Mesenchymal stem cell (in vitro differentiated cells and primary cell): ENCODE results near the gene ACVRL1.

ENCODE experiments used
- DNase-seq: peaks from one replicate; pipeline ENCODE4 v3.0.0-alpha.2; 2013
- H2AFZ ChIP-seq: one replicate; pipeline ENCODE4 v1.6.1; 2013; ENCODE audit warnings: low read depth, mild to moderate bottlenecking, control low read depth, inconsistent platforms, low read length, moderate library complexity
- H2AK5ac ChIP-seq: 2 replicates; pipeline ENCODE4 v1.6.1; 2013; ENCODE audit warnings: low read length, moderate library complexity, mild to moderate bottlenecking, inconsistent platforms; ENCODE audit not compliant: severe bottlenecking
- H2BK120ac ChIP-seq: one replicate; pipeline ENCODE4 v1.6.1; 2013; ENCODE audit warnings: low read depth, mild to moderate bottlenecking, inconsistent platforms, low read length, moderate library complexity
- H2BK12ac ChIP-seq, 2 experiments: one replicate each; pipeline ENCODE4 v1.6.1; 2013; ENCODE audit warnings: inconsistent platforms in 2 of 2, low read length in 2 of 2, mild to moderate bottlenecking in 2 of 2, moderate library complexity in 2 of 2, control low read depth in 1 of 2
- H2BK15ac ChIP-seq: one replicate; pipeline ENCODE4 v1.6.1; 2013; ENCODE audit warnings: mild to moderate bottlenecking, low read depth, inconsistent platforms; ENCODE audit not compliant: poor library complexity, severe bottlenecking
- H2BK5ac ChIP-seq: 2 replicates; pipeline ENCODE4 v1.6.1; 2013; ENCODE audit warnings: low read depth, mild to moderate bottlenecking, low read length, control low read depth, inconsistent platforms; ENCODE audit not compliant: poor library complexity, severe bottlenecking
- H3K14ac ChIP-seq, 2 experiments: one replicate each; pipeline ENCODE4 v1.6.1; 2013; ENCODE audit warnings: inconsistent platforms in 2 of 2, low read length in 2 of 2, control low read depth in 1 of 2, mild to moderate bottlenecking in 1 of 2, moderate library complexity in 1 of 2
- H3K18ac ChIP-seq, 2 experiments: one replicate each; pipeline ENCODE4 v1.6.1; 2013; ENCODE audit warnings: inconsistent platforms in 2 of 2, low read length in 2 of 2, control low read depth in 1 of 2, low read depth in 1 of 2, mild to moderate bottlenecking in 1 of 2
- H3K23ac ChIP-seq, 2 experiments: one replicate each; pipeline ENCODE4 v1.6.1; 2013; ENCODE audit warnings: inconsistent platforms in 2 of 2, low read length in 2 of 2, mild to moderate bottlenecking in 2 of 2, moderate library complexity in 2 of 2, control low read depth in 1 of 2
- H3K27ac ChIP-seq: 2 replicates; pipeline ENCODE4 v1.5.1; 2013; ENCODE audit warnings: mild to moderate bottlenecking, moderate library complexity, low read length, control low read depth, inconsistent platforms; ENCODE audit not compliant: poor library complexity, severe bottlenecking
- H3K27me3 ChIP-seq, 2 experiments: 2 replicates each; pipeline versions ENCODE4 v1.6.1 to v1.7.0; 2013; ENCODE audit warnings: low read length in 2 of 2, mild to moderate bottlenecking in 2 of 2, moderate library complexity in 2 of 2, control low read depth in 1 of 2, inconsistent platforms in 1 of 2; ENCODE audit not compliant: control insufficient read depth in 1 of 2, insufficient read depth in 1 of 2
- H3K36me3 ChIP-seq, 2 experiments: 2 replicates each; pipeline versions ENCODE4 v1.6.1 to v1.7.0; 2013; ENCODE audit warnings: low read length in 2 of 2, control low read depth in 1 of 2, inconsistent platforms in 1 of 2, low read depth in 1 of 2, mild to moderate bottlenecking in 1 of 2; ENCODE audit not compliant: insufficient read depth in 2 of 2, control insufficient read depth in 1 of 2
- H3K4ac ChIP-seq, 2 experiments: one replicate each; pipeline ENCODE4 v1.6.1; 2013; ENCODE audit warnings: inconsistent platforms in 2 of 2, low read length in 2 of 2, mild to moderate bottlenecking in 2 of 2, moderate library complexity in 2 of 2, control low read depth in 1 of 2, low read depth in 1 of 2
- H3K4me1 ChIP-seq: 2 replicates; pipeline ENCODE4 v1.6.1; 2013; ENCODE audit warnings: low read depth, low read length, control low read depth; ENCODE audit not compliant: control insufficient read depth, insufficient read depth
- H3K4me2 ChIP-seq: 2 replicates; pipeline ENCODE4 v1.6.1; 2013; ENCODE audit warnings: low read length, mild to moderate bottlenecking, inconsistent platforms; ENCODE audit not compliant: poor library complexity, severe bottlenecking
- H3K4me3 ChIP-seq, 2 experiments: 2 replicates each; pipeline versions ENCODE4 v1.5.1 to v1.7.0; 2013; ENCODE audit warnings: low read length in 2 of 2, mild to moderate bottlenecking in 2 of 2, control low read depth in 1 of 2, low read depth in 1 of 2; ENCODE audit not compliant: insufficient read depth in 1 of 2
- H3K79me1 ChIP-seq: replicated peaks from 2 replicates; pipeline ENCODE4 v1.6.1; 2013; ENCODE audit warnings: mild to moderate bottlenecking, control low read depth, low read length, inconsistent platforms; ENCODE audit not compliant: poor library complexity, severe bottlenecking
- H3K9ac ChIP-seq: 2 replicates; pipeline ENCODE4 v1.7.0; 2013; ENCODE audit warnings: mild to moderate bottlenecking, low read length, moderate library complexity
- H3K9me3 ChIP-seq: 2 replicates; pipeline ENCODE4 v1.7.0; 2013; ENCODE audit warnings: mild to moderate bottlenecking, low read length; ENCODE audit not compliant: control insufficient read depth
- H4K8ac ChIP-seq: one replicate; pipeline ENCODE4 v1.6.1; 2013; ENCODE audit warnings: inconsistent platforms, mild to moderate bottlenecking, low read length, moderate library complexity
- H4K91ac ChIP-seq: one replicate; pipeline ENCODE4 v1.6.1; 2013; ENCODE audit warnings: mild to moderate bottlenecking, low read length, inconsistent platforms
- WGBS: methylation state at CpG from one replicate; pipeline ENCODE4 v1.1.7; 2013; ENCODE audit warnings: mixed read lengths; 5-methylcytosine and 5-hydroxymethylcytosine counted together

The ACVRL1 gene

DNA sequence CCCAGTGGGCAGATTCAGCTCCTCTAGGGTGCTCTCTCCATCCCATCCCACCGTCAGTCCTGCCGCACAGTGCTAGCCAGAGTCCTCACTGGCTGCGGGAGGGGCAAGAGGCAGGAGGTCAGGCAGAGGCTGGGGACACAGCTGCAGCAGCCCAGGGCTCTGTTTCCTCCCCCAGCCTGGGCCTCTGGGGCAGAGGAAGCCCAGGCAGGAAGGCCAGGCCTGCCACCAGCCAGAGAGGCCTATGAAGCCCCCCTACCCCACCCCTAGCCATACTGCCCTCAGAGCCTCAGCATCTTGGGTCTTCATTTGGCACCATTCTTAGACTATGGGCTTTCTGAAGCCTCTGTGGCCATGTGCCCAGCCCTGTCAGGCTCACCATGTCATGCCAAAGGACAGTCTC is 3.4 kb downstream of the ACVRL1 start:
- Histone ChIP-seq H3K14ac (peak overlapping the region in 1 of 2 experiments; percentile 88), H3K4me2 (no peak overlapping the region), H3K27me3 (peaks cover 0 to 4% of the 10 kb centered on the region in 2 experiments), H4K8ac (peak overlapping the region; percentile 79), H3K36me3 (peaks cover 0 to 36% of the 10 kb centered on the region in 2 experiments), H2AFZ (no peak overlapping the region), H3K27ac (no peak overlapping the region), H3K4me3 (peak overlapping the region in 1 of 2 experiments; percentile 95), H4K91ac (peak overlapping the region; percentile 91), H3K9me3 (no peaks in the 10 kb centered on the region), H2BK120ac (peak overlapping the region; percentile 58), H2BK15ac (peak overlapping the region; percentile 91), H2BK12ac (peak overlapping the region; percentile 53 to 86), H3K23ac (no peak overlapping the region), H2AK5ac (no peak overlapping the region), H3K79me1 (no peaks in the 10 kb centered on the region), H3K18ac (peak overlapping the region; percentile 73 to 91), H2BK5ac (no peak overlapping the region), H3K4ac (peak overlapping the region; percentile 78 to 88), H3K4me1 (peaks cover 8% of the 10 kb centered on the region), H3K9ac (peak overlapping the region; percentile 95)
- 28% methylated on average over 3 of the region's 3 CpGs for WGBS
- no peak for DNase-seq

- peak overlapping the region in 1 of 2 experiments; percentile 88 for H3K14ac ChIP-seq
Measured at GRCh38 chr12:51911307-51911706, 4.0 kb downstream of the ACVRL1 start.

DNA sequence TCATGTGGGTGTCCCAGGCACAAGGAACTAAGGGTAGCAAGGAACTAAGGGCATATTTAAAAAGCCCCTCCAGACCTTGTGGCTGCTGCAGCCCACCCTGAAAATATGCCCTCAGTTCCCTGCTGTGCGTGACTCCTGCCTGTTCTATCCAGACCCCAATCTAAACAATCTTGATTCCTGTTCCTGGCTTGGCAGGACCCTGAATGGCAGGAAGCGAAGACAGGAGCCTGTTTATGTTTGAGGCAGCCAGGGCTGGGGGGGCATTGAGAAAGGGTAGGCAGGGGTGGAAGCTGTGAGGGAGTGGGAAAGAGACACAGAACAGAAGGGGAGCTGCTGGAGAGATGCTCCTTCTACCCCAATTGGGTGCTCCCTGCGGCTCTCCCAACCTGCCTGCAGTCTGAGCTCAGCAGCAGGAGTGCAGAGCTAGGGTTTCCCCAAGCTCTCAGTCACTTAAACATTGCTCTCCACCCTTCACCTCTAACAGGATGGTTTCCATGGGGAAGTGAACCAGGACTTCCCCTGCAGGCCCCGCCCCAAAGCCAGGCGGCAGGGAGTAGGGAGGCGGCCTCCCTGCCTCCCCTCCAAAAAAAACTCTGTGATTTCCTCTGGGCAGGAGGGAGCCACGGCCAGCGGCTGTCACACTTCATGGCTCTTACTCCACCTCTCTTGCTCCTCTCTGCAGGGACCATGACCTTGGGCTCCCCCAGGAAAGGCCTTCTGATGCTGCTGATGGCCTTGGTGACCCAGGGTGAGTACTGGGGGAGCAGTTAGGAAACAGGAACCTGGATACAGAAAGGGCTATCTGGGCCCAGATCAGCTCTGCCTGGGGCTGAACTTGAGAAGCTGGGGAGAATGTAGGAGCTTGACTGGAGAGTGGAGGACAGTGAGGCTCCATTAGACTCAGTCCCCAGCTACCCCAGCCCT is 4.7 kb downstream of the ACVRL1 start:
- peak overlapping the region; percentile 77 for H2BK120ac ChIP-seq
- no peak overlapping the region for H3K23ac ChIP-seq
- 17% methylated on average over 8 of the region's 8 CpGs for WGBS
- no peak overlapping the region for H3K4me2 ChIP-seq
- H2AFZ ChIP-seq, result peak overlapping the region; percentile 36
- no peaks in the 10 kb centered on the region for H3K79me1 ChIP-seq
- peak overlapping the region; percentile 85 to 93 for H3K4ac ChIP-seq
- DNase-seq, result peak; percentile 91
- no peak overlapping the region for H2AK5ac ChIP-seq
- peak overlapping the region; percentile 88 for H4K91ac ChIP-seq
- peak overlapping the region; percentile 86 for H4K8ac ChIP-seq
- peak overlapping the region; percentile 95 for H3K9ac ChIP-seq
- H2BK12ac ChIP-seq, result peak overlapping the region; percentile 20 to 87
- peaks cover 0 to 4% of the 10 kb centered on the region in 2 experiments for H3K27me3 ChIP-seq
- peak overlapping the region in 1 of 2 experiments; percentile 53 for H3K4me3 ChIP-seq
- H2BK15ac ChIP-seq, result peak overlapping the region; percentile 74
- H3K14ac ChIP-seq, result peak overlapping the region in 1 of 2 experiments; percentile 6
- no peaks in the 10 kb centered on the region for H3K9me3 ChIP-seq
- no peak overlapping the region for H3K27ac ChIP-seq
- H2BK5ac ChIP-seq, result no peak overlapping the region
- peaks cover 0 to 47% of the 10 kb centered on the region in 2 experiments for H3K36me3 ChIP-seq
- H3K4me1 ChIP-seq, result peaks cover 6% of the 10 kb centered on the region
- H3K18ac ChIP-seq, result peak overlapping the region; percentile 75 to 94

More at GRCh38 chr12:51911307-51911706, 4.0 kb downstream of the ACVRL1 start:
- no peak overlapping the region for H3K4me3 ChIP-seq
- peak overlapping the region; percentile 78 to 88 for H3K4ac ChIP-seq
- peak overlapping the region; percentile 64 for H2BK15ac ChIP-seq
- H3K79me1 ChIP-seq, result no peaks in the 10 kb centered on the region
- H3K4me1 ChIP-seq, result peaks cover 8% of the 10 kb centered on the region
- peak overlapping the region; percentile 53 to 98 for H2BK12ac ChIP-seq
- peak overlapping the region; percentile 16 for H4K8ac ChIP-seq
- no peaks in the 10 kb centered on the region for H3K9me3 ChIP-seq
- peak overlapping the region; percentile 95 for H3K9ac ChIP-seq
- peak overlapping the region in 1 of 2 experiments; percentile 19 for H3K23ac ChIP-seq
- peaks cover 0 to 4% of the 10 kb centered on the region in 2 experiments for H3K27me3 ChIP-seq
- no peak overlapping the region for H2AFZ ChIP-seq
- H2AK5ac ChIP-seq, result no peak overlapping the region
- peak overlapping the region; percentile 5 for H4K91ac ChIP-seq
- H2BK120ac ChIP-seq, result peak overlapping the region; percentile 58
- 51% methylated on average over 6 of the region's 6 CpGs for WGBS
- peak overlapping the region; percentile 73 to 91 for H3K18ac ChIP-seq
- no peak overlapping the region for H3K4me2 ChIP-seq
- no peak for DNase-seq
- H3K36me3 ChIP-seq, result peaks cover 0 to 42% of the 10 kb centered on the region in 2 experiments
- H3K27ac ChIP-seq, result no peak overlapping the region
- H2BK5ac ChIP-seq, result no peak overlapping the region
